HG03469 (cell line): ENCODE data around the gene TTLL10.

Experiments
- ATAC-seq: cut with Tn5 transposase; IDR thresholded peaks from one replicate; pipeline ENCODE4 v1.9.1; 2021; ENCODE audit warnings: mild to moderate bottlenecking, moderate library complexity, moderate number of reproducible peaks; ENCODE audit not compliant: unreplicated experiment

The TTLL10 gene

GRCh38 chr1:1217621-1218523, 44.2 kb downstream of the TTLL10 start:
- no peak for ATAC-seq

- ATAC-seq: no peak
Measured at GRCh38 chr1:1218524-1219200, 45.0 kb downstream of the TTLL10 start.

GRCh38 chr1:1219341-1219740, 45.7 kb downstream of the TTLL10 start:
- no peak for ATAC-seq

GRCh38 chr1:1220197-1220596, 46.5 kb downstream of the TTLL10 start:
- no peak for ATAC-seq

GRCh38 chr1:1221887-1222574, 48.4 kb downstream of the TTLL10 start:
- ATAC-seq: no peak

DNA sequence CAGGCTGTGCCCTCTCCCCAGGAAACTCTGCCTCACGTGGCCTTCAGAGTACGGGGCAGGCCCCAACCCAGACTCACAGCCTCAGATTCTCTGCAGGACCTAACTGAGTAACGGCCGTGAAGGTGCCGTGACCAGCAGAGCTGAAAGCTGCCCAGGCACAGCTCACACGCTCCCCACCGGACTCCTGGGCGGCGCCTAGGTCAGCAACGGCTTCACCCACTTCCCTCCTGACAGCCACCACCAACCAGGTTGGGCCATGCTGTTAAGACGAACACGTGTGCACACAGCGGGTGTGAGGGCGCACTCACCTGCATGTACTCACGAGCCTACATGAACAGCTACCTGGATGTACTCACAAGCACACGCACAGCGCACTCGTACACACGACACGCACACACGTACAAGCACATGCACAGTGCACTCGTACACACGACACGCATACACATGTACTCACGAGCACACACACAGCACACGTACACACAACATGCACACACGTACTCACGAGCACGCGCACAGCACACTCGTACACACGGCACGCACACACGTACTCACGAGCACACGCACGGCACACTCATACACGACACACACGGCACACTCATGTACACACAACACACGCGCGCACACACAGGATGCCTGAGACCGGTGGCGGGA, 49.0 kb downstream of the TTLL10 start:
- ATAC-seq: no peak

DNA sequence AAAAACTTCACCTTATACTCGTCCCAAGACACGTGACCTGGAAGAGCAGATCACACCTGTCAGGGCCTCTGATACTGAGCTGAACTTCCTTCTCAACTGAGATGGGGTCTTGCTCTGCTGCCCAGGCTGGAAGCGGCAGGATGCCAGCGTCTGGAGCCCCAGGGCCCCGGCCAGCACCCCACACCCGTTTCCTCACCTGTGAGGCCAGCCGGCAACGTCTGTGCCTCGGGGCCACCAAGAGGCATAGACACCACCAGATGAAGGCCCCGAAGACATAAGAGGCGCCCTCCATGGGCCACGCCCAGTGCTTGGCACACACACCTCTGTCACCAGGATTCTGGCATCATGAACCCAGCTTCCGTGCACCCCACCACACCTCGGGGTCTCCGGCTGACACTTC, 49.6 kb downstream of the TTLL10 start:
- ATAC-seq: no peak

DNA sequence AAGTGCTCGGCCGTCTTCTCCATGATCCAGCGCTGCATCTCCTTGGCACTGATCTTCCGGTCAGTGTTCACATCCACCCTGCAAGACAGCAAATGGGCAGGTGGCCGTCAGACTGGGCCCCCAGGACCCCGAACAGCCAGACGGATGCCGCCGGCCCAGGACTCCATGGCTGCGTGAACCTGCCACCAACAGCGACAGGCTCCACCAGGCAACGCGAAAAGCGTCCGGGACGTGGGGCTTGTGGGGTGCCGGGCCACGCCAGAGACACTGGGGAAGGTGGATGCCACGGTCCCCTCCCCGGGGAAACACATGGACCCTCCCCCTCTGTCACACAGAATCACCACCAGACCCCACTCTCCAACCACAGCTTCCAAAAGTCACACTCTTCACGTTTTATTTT, 50.2 kb downstream of the TTLL10 start:
- no peak for ATAC-seq

- ATAC-seq: no peak
Measured at GRCh38 chr1:1225238-1225845, 51.7 kb downstream of the TTLL10 start.

DNA sequence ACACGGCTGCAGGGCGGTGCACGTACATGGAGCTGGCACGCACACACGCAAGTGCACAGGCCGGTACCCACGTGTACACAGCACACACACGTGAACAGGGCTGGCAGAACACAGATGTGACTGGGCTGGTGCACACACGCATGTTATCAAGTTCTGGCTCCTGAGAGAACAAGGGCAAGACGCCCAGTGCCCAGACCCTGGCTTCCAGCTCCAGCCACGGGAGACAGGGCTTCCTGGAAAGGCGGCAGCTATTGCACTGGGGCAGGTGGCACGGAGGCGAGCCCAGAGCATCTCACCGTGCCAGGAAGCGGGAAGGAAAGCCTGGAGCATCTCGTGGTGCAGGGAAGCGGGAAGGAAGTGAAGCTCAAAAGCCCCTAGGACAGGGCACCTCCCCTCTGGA, 52.2 kb downstream of the TTLL10 start:
- no peak for ATAC-seq

- ATAC-seq: no peak
Measured at GRCh38 chr1:1226566-1227362, 53.1 kb downstream of the TTLL10 start.

- no peak for ATAC-seq
Measured at GRCh38 chr1:1227386-1227785, 53.7 kb downstream of the TTLL10 start.

DNA sequence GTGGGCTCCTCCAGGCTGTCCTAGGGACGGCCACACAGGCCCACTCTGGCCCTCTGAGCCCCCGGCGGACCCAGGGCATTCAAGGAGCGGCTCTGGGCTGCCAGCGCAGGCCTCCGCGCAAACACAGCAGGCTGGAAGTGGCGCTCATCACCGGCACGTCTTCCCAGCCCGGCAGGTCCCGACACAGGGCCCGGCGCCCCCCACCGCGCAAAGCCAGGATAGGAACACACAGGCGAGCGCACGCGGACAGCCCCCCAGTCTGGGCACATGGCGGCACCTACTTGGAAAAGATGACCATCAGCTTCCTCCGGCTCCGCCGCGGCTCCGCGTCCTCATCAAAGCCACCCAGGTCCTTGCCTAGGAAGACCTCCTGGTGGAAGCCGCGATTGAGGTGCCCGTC, 54.5 kb downstream of the TTLL10 start:
- ATAC-seq: no peak

GRCh38 chr1:1228596-1229321, 55.1 kb downstream of the TTLL10 start:
- ATAC-seq: no peak

- ATAC-seq: no peak
Measured at GRCh38 chr1:1229770-1230169, 56.1 kb downstream of the TTLL10 start.

- ATAC-seq: no peak
Measured at GRCh38 chr1:1230656-1231399, 57.1 kb downstream of the TTLL10 start.

GRCh38 chr1:1231400-1232207, 57.9 kb downstream of the TTLL10 start, which contains the start of gene SDF4:
SDF4 (minus strand) TSS chr1:1232001; CDS start chr1:1228772, 3,229 bp downstream.
- ATAC-seq: peak; percentile 83
